SK-N-SH (cell line): ENCODE results near the gene CDK4. TPM values are rescaled to one million over a fixed set of nuclear protein-coding genes. Genes with fewer than 3 reads are reported as not detected.

Experiments used
- CTCF ChIA-PET: fragments of 300-600, 350-600 bp; formaldehyde crosslinking; extraction: SDS; loops from one replicate; lab custom pipeline; 2021; lab: Yijun Ruan, JAX
- POLR2A ChIA-PET: fragments of 350-600 bp; sonication (Branson Sonifier 250); formaldehyde crosslinking; extraction: SDS; loops from one replicate; lab custom pipeline; 2020; ENCODE audit warnings: antibody characterized with exemption, inconsistent platforms; lab: Yijun Ruan, JAX
- DNase-seq: peaks from one replicate; pipeline ENCODE4 v3.0.0; 2012
- H2AFZ ChIP-seq: fragments of 200-600 bp; sonication (generic); 2 replicates; pipeline ENCODE4 v1.8.1; 2016; ENCODE audit warnings: antibody characterized with exemption, mild to moderate bottlenecking, low read depth
- H3F3A ChIP-seq: fragments of 200-600 bp; sonication (generic); replicated peaks from 2 replicates; pipeline ENCODE3; 2016; ENCODE audit warnings: antibody characterized with exemption, mild to moderate bottlenecking; ENCODE audit not compliant: insufficient read depth
- H3K27ac ChIP-seq, 2 experiments: fragments of 200-500 bp in 1 of 2; fragments of 200-600 bp in 1 of 2; sonication (Bioruptor generic) in 1 of 2; sonication (generic), shearing (Covaris generic) in 1 of 2; 2 replicates each; pipeline versions ENCODE4 v1.5.1 to v1.6.1; 2014 to 2016; ENCODE audit warnings: low read depth in 2 of 2, inconsistent platforms in 1 of 2, low read length in 1 of 2, mild to moderate bottlenecking in 1 of 2, mixed read lengths in 1 of 2
- H3K27me3 ChIP-seq: fragments of 200-600 bp; sonication (generic), shearing (Covaris generic); 2 replicates; pipeline ENCODE4 v1.6.1; 2016; ENCODE audit warnings: mixed run types; ENCODE audit not compliant: insufficient read depth
- H3K36me3 ChIP-seq, 2 experiments: fragments of 200-500 bp in 1 of 2; fragments of 200-600 bp in 1 of 2; sonication (Bioruptor generic) in 1 of 2; sonication (generic) in 1 of 2; replicated peaks in 1 of 2; 2 replicates each; pipeline versions ENCODE3 to v1.5.1; 2014 to 2016; ENCODE audit warnings: low read length in 1 of 2, mild to moderate bottlenecking in 1 of 2; ENCODE audit not compliant: insufficient read depth in 2 of 2, control insufficient read depth in 1 of 2
- H3K4me1 ChIP-seq, 2 experiments: fragments of 200-500 bp in 1 of 2; fragments of 200-600 bp in 1 of 2; sonication (Bioruptor generic) in 1 of 2; sonication (generic), shearing (Covaris generic) in 1 of 2; 2 replicates each; pipeline versions ENCODE4 v1.5.1 to v1.6.1; 2014 to 2016; ENCODE audit warnings: low read depth in 1 of 2, low read length in 1 of 2, mixed run types in 1 of 2; ENCODE audit not compliant: insufficient read depth in 2 of 2, control insufficient read depth in 1 of 2
- H3K4me2 ChIP-seq: fragments of 200-600 bp; sonication (generic), shearing (Covaris generic); 2 replicates; pipeline ENCODE4 v1.6.1; 2017; ENCODE audit warnings: mixed run types
- H3K4me3 ChIP-seq, 2 experiments: fragments of 200-500 bp in 1 of 2; fragments of 200-600 bp in 1 of 2; sonication (Bioruptor generic) in 1 of 2; sonication (generic), shearing (Covaris generic) in 1 of 2; 2 replicates each; pipeline versions ENCODE4 v1.5.1 to v1.8.1; 2014 to 2016; ENCODE audit warnings: low read depth in 2 of 2, inconsistent platforms in 1 of 2, low read length in 1 of 2, mild to moderate bottlenecking in 1 of 2, mixed read lengths in 1 of 2, moderate library complexity in 1 of 2
- H3K79me2 ChIP-seq: fragments of 200-600 bp; sonication (generic); 2 replicates; pipeline ENCODE4 v1.8.1; 2017; ENCODE audit warnings: mild to moderate bottlenecking; ENCODE audit not compliant: insufficient read depth
- H3K9ac ChIP-seq: fragments of 200-600 bp; sonication (generic); 2 replicates; pipeline ENCODE4 v1.6.1; 2017; ENCODE audit warnings: mixed run types
- H3K9me2 ChIP-seq: fragments of 200-600 bp; sonication (generic); 2 replicates; pipeline ENCODE4 v1.6.1; 2017; ENCODE audit warnings: mixed run types
- H3K9me3 ChIP-seq: fragments of 200-600 bp; sonication (generic); 2 replicates; pipeline ENCODE4 v1.6.1; 2017; ENCODE audit warnings: mixed run types, mild to moderate bottlenecking, moderate library complexity
- H4K20me1 ChIP-seq: fragments of 200-600 bp; sonication (generic); 2 replicates; pipeline ENCODE4 v1.6.1; 2017; ENCODE audit warnings: mild to moderate bottlenecking, mixed run types; ENCODE audit not compliant: insufficient read depth
- CTCF ChIP-seq: fragments of 200-600 bp; sonication (generic); IDR thresholded peaks from 2 replicates; pipeline ENCODE4 v1.6.1; 2017; ENCODE audit warnings: antibody characterized with exemption, mild to moderate bottlenecking, moderate library complexity
- ELF1 ChIP-seq: IDR thresholded peaks from 2 replicates; pipeline ENCODE4 v1.4.0; 2012
- EZH2phosphoT487 ChIP-seq: fragments of 200-600 bp; sonication (generic); IDR thresholded peaks from 2 replicates; pipeline ENCODE4 v1.6.1; 2017; ENCODE audit warnings: low read depth, mixed run types, mild to moderate bottlenecking, antibody characterized with exemption, moderate library complexity, borderline replicate concordance
- FOXJ3 ChIP-seq: sonication (generic); formaldehyde crosslinking; IDR thresholded peaks from 2 replicates; pipeline ENCODE4 v1.5.1; 2020; ENCODE audit warnings: mild to moderate bottlenecking, missing genetic modification reagents
- FOXM1 ChIP-seq: IDR thresholded peaks from 2 replicates; pipeline ENCODE4 v1.4.0; 2012; ENCODE audit warnings: low read depth, mild to moderate bottlenecking
- GATA2 ChIP-seq: sonication (generic); formaldehyde crosslinking; IDR thresholded peaks from 2 replicates; pipeline ENCODE4 v1.5.0; 2020; ENCODE audit warnings: mild to moderate bottlenecking, missing genetic modification reagents
- IRF3 ChIP-seq: fragments of 150-350 bp; IDR thresholded peaks from 2 replicates; pipeline ENCODE4 v1.6.1; 2016; ENCODE audit warnings: mild to moderate bottlenecking, low read depth, low read length
- MAX ChIP-seq: IDR thresholded peaks from 2 replicates; pipeline ENCODE4 v1.4.0; 2012; ENCODE audit warnings: low read depth
- MEF2A ChIP-seq: IDR thresholded peaks from 2 replicates; pipeline ENCODE4 v1.4.0; 2012; ENCODE audit warnings: low read depth, borderline replicate concordance
- MXI1 ChIP-seq: IDR thresholded peaks from 2 replicates; pipeline ENCODE4 v1.6.1; 2012; ENCODE audit warnings: mild to moderate bottlenecking, low read depth, low read length, improper control_type of control experiment
- RFX5 ChIP-seq: IDR thresholded peaks from 2 replicates; pipeline ENCODE4 v1.6.1; 2012; ENCODE audit warnings: mild to moderate bottlenecking, improper control_type of control experiment, low read length
- RXRA ChIP-seq: IDR thresholded peaks from 2 replicates; pipeline ENCODE4 v1.4.0; 2012; ENCODE audit warnings: low read depth, mild to moderate bottlenecking, borderline replicate concordance
- TAF1 ChIP-seq: IDR thresholded peaks from 2 replicates; pipeline ENCODE4 v1.6.1; 2012; ENCODE audit warnings: low read depth, mild to moderate bottlenecking, low read length, moderate library complexity, borderline replicate concordance
- TCF12 ChIP-seq: IDR thresholded peaks from 2 replicates; pipeline ENCODE4 v1.4.0; 2012
- USF1 ChIP-seq: IDR thresholded peaks from 2 replicates; pipeline ENCODE4 v1.4.0; 2012; ENCODE audit warnings: low read depth, borderline replicate concordance
- USF2 ChIP-seq: fragments of 150-350 bp; IDR thresholded peaks from 2 replicates; pipeline ENCODE4 v1.6.1; 2017; ENCODE audit warnings: antibody characterized with exemption, low read length, low read depth, borderline replicate concordance
- YY1 ChIP-seq: IDR thresholded peaks from 2 replicates; pipeline ENCODE4 v1.4.0; 2012; ENCODE audit warnings: low read depth, mild to moderate bottlenecking
- WGBS: methylation state at CpG from one replicate; pipeline ENCODE4 v1.1.6; 2017; ENCODE audit warnings: low lambda C conversion rate; 5-methylcytosine and 5-hydroxymethylcytosine counted together
- polyA plus RNA-seq, 3 experiments: library from polyadenylated mRNA; depleted of rRNA; stranded (reverse); fragments of >200 nt; gene quantifications; 2 replicates each; pipeline ENCODE4 v1.2.3, GENCODE V29; 2012

CDK4 gene
- polyA plus RNA-seq, 1 of the 3 experiments (the other 2 are of a cell fraction): 324 TPM

- H4K20me1 ChIP-seq: no peaks in the 10 kb centered on the region
- no peaks in the 10 kb centered on the region for H3K9me3 ChIP-seq
- peaks cover 0 to 6% of the 10 kb centered on the region in 2 experiments; a peak in 2 of 4 replicates for H3K4me1 ChIP-seq
- H2AFZ ChIP-seq: no peak overlapping the region
- CTCF ChIA-PET: interaction anchor here (2.4 to 12.0 kb wide), 2 partner anchors 14 to 18 kb away, joined by 17 to 96 read pairs; partner anchors contain the start of genes AVIL and TSFM
- TF ChIP-seq IRF3 (no peak), FOXM1 (no peak), EZH2phosphoT487 (no peak), RXRA (no peak), GATA2 (no peak), ELF1 (no peak), RFX5 (no peak), USF2 (no peak), TAF1 (no peak), FOXJ3 (CRISPR knock-in tag) (no peak), MEF2A (no peak), YY1 (no peak), CTCF (no peak), TCF12 (no peak), MAX (no peak), MXI1 (no peak), USF1 (no peak)
- TF ChIP-seq, all 33 proteins: peak for 0
- 100% methylated on average over 1 of the region's 1 CpG for WGBS
- Histone ChIP-seq H3F3A (peaks cover 24% of the 10 kb centered on the region), H3K4me3 (no peak overlapping the region), H3K27me3 (no peaks in the 10 kb centered on the region), H3K9me2 (no peaks in the 10 kb centered on the region), H3K4me2 (no peak overlapping the region), H3K36me3 (peaks cover 55 to 62% of the 10 kb centered on the region in 2 experiments), H3K79me2 (peaks cover 18% of the 10 kb centered on the region; the same call in 1 of the 2 replicates), H3K27ac (no peak overlapping the region), H3K9ac (no peak overlapping the region)
- DNase-seq: no peak
- POLR2A ChIA-PET: no interaction called here
These were observed 44.9 kb upstream of the CDK4 start for GRCh38 chr12:57796996-57797395.
